ENCODE measurements around the gene RAP1GDS1.

The RAP1GDS1 gene

GRCh38 chr4:98469771-98470170 lies 208.6 kb downstream of the RAP1GDS1 start (continued):
- TF ChIP-seq ZNF26 (tag by site-specific recombination; IDR thresholded peaks at IDR 0.05): no peak
- TF ChIP-seq ZNF610 (tag by site-specific recombination; IDR thresholded peaks at IDR 0.05; ENCODE audit: borderline replicate concordance): no peak
- TF ChIP-seq PBX3 (CRISPR knock-in tag; IDR thresholded peaks at IDR 0.05): no peak
- TF ChIP-seq TSHZ1 (tag by site-specific recombination; IDR thresholded peaks at IDR 0.05; ENCODE audit: borderline replicate concordance): no peak
- no peak for TF ChIP-seq ZNF394 (tag by site-specific recombination; IDR thresholded peaks at IDR 0.05; ENCODE audit: borderline replicate concordance)

- TF ChIP-seq ZNF701 (tag by site-specific recombination; IDR thresholded peaks at IDR 0.05) (no peak), ZNF776 (tag by site-specific recombination; IDR thresholded peaks at IDR 0.05; ENCODE audit: borderline replicate concordance) (no peak), ZNF585B (tag by site-specific recombination; IDR thresholded peaks at IDR 0.05) (no peak), SETDB1 (IDR thresholded peaks at IDR 0.05; ENCODE audit: insufficient read length, low read length) (no peak), ZBTB8A (tag by site-specific recombination; IDR thresholded peaks at IDR 0.05) (no peak), CTCF (tag by site-specific recombination; IDR thresholded peaks at IDR 0.05) (no peak), ZNF548 (tag by site-specific recombination; IDR thresholded peaks at IDR 0.05) (no peak), ZNF174 (tag by site-specific recombination; IDR thresholded peaks at IDR 0.05) (no peak), ZBTB21 (tag by site-specific recombination; IDR thresholded peaks at IDR 0.05) (no peak), ZNF239 (tag by site-specific recombination; IDR thresholded peaks at IDR 0.05) (no peak), ZNF426 (tag by site-specific recombination; IDR thresholded peaks at IDR 0.05) (no peak), PATZ1 (tag by site-specific recombination; IDR thresholded peaks at IDR 0.05) (no peak), ZNF324 (tag by site-specific recombination; IDR thresholded peaks at IDR 0.05) (no peak), ZBTB26 (tag by site-specific recombination; optimal IDR thresholded peaks at IDR 0.05) (no peak), ZNF768 (tag by site-specific recombination; IDR thresholded peaks at IDR 0.05) (no peak), TRIM28 (IDR thresholded peaks at IDR 0.05; ENCODE audit: borderline replicate concordance, low read length) (no peak), KLF1 (tag by site-specific recombination; IDR thresholded peaks at IDR 0.05) (no peak), ZNF747 (tag by site-specific recombination; IDR thresholded peaks at IDR 0.05) (no peak), ZBTB49 (tag by site-specific recombination; IDR thresholded peaks at IDR 0.05; ENCODE audit: low read depth) (no peak)
- no peak overlapping the region for H3K27ac ChIP-seq (ENCODE audit: extremely low read depth, low read depth, low read length)
- peaks cover 0 to 15% of the 10 kb centered on the region in 2 experiments; a peak in 1 of 3 replicates for H3K36me3 ChIP-seq (ENCODE audit: control insufficient read depth in 2 of 2, insufficient read depth in 1 of 2, low read length in 2 of 2)
- ChIA-PET POLR2A (no interaction called here), CTCF (no interaction called here)
- no peaks in the 10 kb centered on the region for H3K9me3 ChIP-seq (ENCODE audit: control insufficient read depth, insufficient read depth, low read depth, low read length)
- no peak overlapping the region for H3K4me3 ChIP-seq (ENCODE audit: low read depth, low read length)
- no peaks in the 10 kb centered on the region for H3K4me1 ChIP-seq (ENCODE audit: control insufficient read depth, insufficient read depth, low read length)
Observed at GRCh38 chr4:98470366-98470765, 209.2 kb downstream of the RAP1GDS1 start.
